HepG2 (cell line): Measurements from ENCODE around the gene TMEM19. TPM values are rescaled to one million over a fixed set of nuclear protein-coding genes. Genes with fewer than 3 reads are reported as not detected.

Experiments
- CSRNP2 ChIP-seq: sonication (generic); formaldehyde crosslinking; conservative IDR thresholded peaks from 2 replicates; pipeline ENCODE4 v1.8.0; 2022; ENCODE audit warnings: low read depth, missing genetic modification reagents
- ELF4 ChIP-seq: sonication (generic); formaldehyde crosslinking; IDR thresholded peaks from 2 replicates; pipeline ENCODE4 v1.5.0; 2020; ENCODE audit warnings: missing genetic modification reagents, mild to moderate bottlenecking, moderate library complexity, borderline replicate concordance
- EZH2 ChIP-seq: conservative IDR thresholded peaks from 2 replicates; pipeline ENCODE4 v1.6.1; 2012; ENCODE audit warnings: mild to moderate bottlenecking, low read depth, low read length, moderate library complexity
- GABPA ChIP-seq, 2 experiments: IDR thresholded peaks; 2 replicates each; pipeline ENCODE4 v1.6.1; 2011 to 2016; ENCODE audit warnings: low read depth in 2 of 2, low read length in 1 of 2, missing biosample characterization in 1 of 2, missing genetic modification characterization in 1 of 2
- HNRNPH1 ChIP-seq: fragments of 200-400 bp; formaldehyde crosslinking; optimal IDR thresholded peaks from 2 replicates; pipeline ENCODE3; 2017; ENCODE audit warnings: mild to moderate bottlenecking, low read depth, low read length
- HNRNPLL ChIP-seq: fragments of 200-400 bp; formaldehyde crosslinking; IDR thresholded peaks from 2 replicates; pipeline ENCODE4 v1.6.1; 2017; ENCODE audit warnings: mild to moderate bottlenecking, low read depth, low read length; ENCODE audit not compliant: poor library complexity, severe bottlenecking
- KDM5A ChIP-seq: fragments of 200-600 bp; sonication (generic); IDR thresholded peaks from 2 replicates; pipeline ENCODE4 v1.7.0; 2018; ENCODE audit warnings: antibody characterized with exemption, mild to moderate bottlenecking, low read length, borderline replicate concordance
- NFYB ChIP-seq: sonication (generic); formaldehyde crosslinking; IDR thresholded peaks from 2 replicates; pipeline ENCODE4 v1.4.0; 2020; ENCODE audit warnings: missing genetic modification reagents
- NKX3-1 ChIP-seq: sonication (generic); formaldehyde crosslinking; IDR thresholded peaks from 2 replicates; pipeline ENCODE4 v1.5.0; 2020; ENCODE audit warnings: missing genetic modification reagents
- PATZ1 ChIP-seq: sonication (generic); formaldehyde crosslinking; IDR thresholded peaks from 2 replicates; pipeline ENCODE4 v1.4.0; 2020; ENCODE audit warnings: missing genetic modification reagents
- PLSCR1 ChIP-seq: sonication (generic); formaldehyde crosslinking; IDR thresholded peaks from 2 replicates; pipeline ENCODE4 v1.5.0; 2020; ENCODE audit warnings: missing genetic modification reagents, mild to moderate bottlenecking, borderline replicate concordance
- RBFOX2 ChIP-seq: fragments of 200-400 bp; formaldehyde crosslinking; IDR thresholded peaks from 2 replicates; pipeline ENCODE4 v1.6.1; 2017; ENCODE audit warnings: low read depth, mild to moderate bottlenecking, low read length
- RNF219 ChIP-seq: sonication (generic); formaldehyde crosslinking; IDR thresholded peaks from 2 replicates; pipeline ENCODE4 v1.5.0; 2020; ENCODE audit warnings: mild to moderate bottlenecking, missing genetic modification reagents
- SP2 ChIP-seq: sonication (generic); formaldehyde crosslinking; IDR thresholded peaks from 2 replicates; pipeline ENCODE4 v1.5.1; 2020; ENCODE audit warnings: mild to moderate bottlenecking, missing genetic modification reagents
- ZKSCAN1 ChIP-seq: fragments of 150-350 bp; IDR thresholded peaks from 2 replicates; pipeline ENCODE4 v1.6.1; 2014; ENCODE audit warnings: low read length
- ZNF10 ChIP-seq: sonication (generic); formaldehyde crosslinking; IDR thresholded peaks from 2 replicates; pipeline ENCODE4 v1.4.0; 2020; ENCODE audit warnings: mild to moderate bottlenecking, low read depth, missing genetic modification reagents, borderline replicate concordance
- ZNF326 ChIP-seq: sonication (generic); formaldehyde crosslinking; IDR thresholded peaks from 2 replicates; pipeline ENCODE4 v1.4.0; 2020; ENCODE audit warnings: missing genetic modification reagents, borderline replicate concordance
- ZNF567 ChIP-seq: sonication (generic); formaldehyde crosslinking; IDR thresholded peaks from 2 replicates; pipeline ENCODE4 v1.8.1; 2023; ENCODE audit warnings: mild to moderate bottlenecking, missing genetic modification reagents, borderline replicate concordance
- ZNF572 ChIP-seq: sonication (generic); formaldehyde crosslinking; IDR thresholded peaks from 2 replicates; pipeline ENCODE4 v1.5.1; 2020; ENCODE audit warnings: mild to moderate bottlenecking, missing genetic modification reagents
- ZNF652 ChIP-seq: IDR thresholded peaks from 2 replicates; pipeline ENCODE4 v1.6.1; 2016; ENCODE audit warnings: low read depth, borderline replicate concordance
- ZNF761 ChIP-seq: sonication (generic); formaldehyde crosslinking; conservative IDR thresholded peaks from 2 replicates; pipeline ENCODE4 v1.4.0; 2020; ENCODE audit warnings: mild to moderate bottlenecking, missing genetic modification reagents
- polyA plus RNA-seq, 8 experiments: library from polyadenylated mRNA; depleted of rRNA in 3 of 8; stranded (reverse) in 7 of 8; unstranded in 1 of 8; fragments of >200 nt; fragmentation: Illumina TruSeq in 4 of 8; extraction: Trizol in 4 of 8; gene quantifications; 2 replicates each; pipeline versions ENCODE4 v1.2.1 to v1.2.3, GENCODE V29; 2011 to 2016; ENCODE audit warnings: low read depth in 4 of 8, missing spikeins in 1 of 8, mixed read lengths in 1 of 8; ENCODE audit not compliant: insufficient read depth in 1 of 8
- total RNA-seq, 5 experiments: library from RNA; depleted of rRNA; stranded (reverse); fragments of >200 nt; fragmentation: Illumina TruSeq; extraction: Trizol; gene quantifications; 2 replicates each; pipeline ENCODE4 v1.2.3, GENCODE V29; 2016; ENCODE audit warnings: low read depth in 1 of 5

Gene TMEM19
- total and polyA plus RNA-seq, 2 of the 13 experiments (the other 11 are each of a cell fraction or from before 2014, with no cell fraction given) = 16.9 to 22.5 TPM

- TF ChIP-seq RBFOX2 = peak; percentile 49; the same call in 1 of the 2 replicates
- TF ChIP-seq ZNF652 = no peak
- TF ChIP-seq NFYB = no peak
- no peak for TF ChIP-seq CSRNP2
- no peak for TF ChIP-seq GABPA (IDR thresholded peaks at IDR 0.05; ENCODE audit: low read depth, low read length)
- TF ChIP-seq GABPA (CRISPR knock-in tag; IDR thresholded peaks at IDR 0.05; ENCODE audit: low read depth) = no peak
- no peak for TF ChIP-seq SP2
- no peak for TF ChIP-seq HNRNPH1
- TF ChIP-seq KDM5A = no peak
- TF ChIP-seq EZH2 = no peak
- no peak for TF ChIP-seq RNF219 (CRISPR knock-in tag)
- no peak for TF ChIP-seq PATZ1 (CRISPR knock-in tag)
- TF ChIP-seq ZNF567 (CRISPR knock-in tag) = no peak
- TF ChIP-seq NKX3-1 (CRISPR knock-in tag) = no peak
- TF ChIP-seq HNRNPLL = no peak
- TF ChIP-seq ZNF761 (CRISPR knock-in tag) = 0 out of 2 replicates have a peak, but pooled peaks have one; percentile 52
- no peak for TF ChIP-seq ZNF10
- TF ChIP-seq ZNF572 (CRISPR knock-in tag) = no peak
- no peak for TF ChIP-seq ZKSCAN1
- TF ChIP-seq ZNF326 (CRISPR knock-in tag) = no peak
- no peak for TF ChIP-seq PLSCR1 (CRISPR knock-in tag)
- TF ChIP-seq ELF4 (CRISPR knock-in tag) = no peak; the same call in 1 of the 2 replicates
These were observed 45.8 kb downstream of the TMEM19 start (continued) for GRCh38 chr12:71731439-71732356.
